Esophagus squamous epithelium (tissue), 4 donors: ENCODE measurements around the gene KHNYN.

Source experiments
- POLR2A ChIP-seq, 4 donors: fragments of 450-650 bp; IDR thresholded peaks; one replicate each; pipeline ENCODE4 v1.6.1; 2017; ENCODE audit warnings: antibody characterized with exemption in 4 of 4, mild to moderate bottlenecking in 4 of 4, moderate library complexity in 3 of 4
- TF ChIP-seq, protein P1 (sequence below), 6 experiments: fragments of 450-650 bp in 4 of 6; fragments of 200-600 bp in 2 of 6; sonication (generic) in 2 of 6; IDR thresholded peaks; one replicate each; pipeline ENCODE4 v1.5.1; 2016 to 2019; ENCODE audit warnings: antibody characterized with exemption in 6 of 6, mild to moderate bottlenecking in 4 of 6, moderate library complexity in 4 of 6

GRCh38 chr14:24392325-24393091, 37.2 kb upstream of the KHNYN start:
- TF ChIP-seq, protein P1, sequence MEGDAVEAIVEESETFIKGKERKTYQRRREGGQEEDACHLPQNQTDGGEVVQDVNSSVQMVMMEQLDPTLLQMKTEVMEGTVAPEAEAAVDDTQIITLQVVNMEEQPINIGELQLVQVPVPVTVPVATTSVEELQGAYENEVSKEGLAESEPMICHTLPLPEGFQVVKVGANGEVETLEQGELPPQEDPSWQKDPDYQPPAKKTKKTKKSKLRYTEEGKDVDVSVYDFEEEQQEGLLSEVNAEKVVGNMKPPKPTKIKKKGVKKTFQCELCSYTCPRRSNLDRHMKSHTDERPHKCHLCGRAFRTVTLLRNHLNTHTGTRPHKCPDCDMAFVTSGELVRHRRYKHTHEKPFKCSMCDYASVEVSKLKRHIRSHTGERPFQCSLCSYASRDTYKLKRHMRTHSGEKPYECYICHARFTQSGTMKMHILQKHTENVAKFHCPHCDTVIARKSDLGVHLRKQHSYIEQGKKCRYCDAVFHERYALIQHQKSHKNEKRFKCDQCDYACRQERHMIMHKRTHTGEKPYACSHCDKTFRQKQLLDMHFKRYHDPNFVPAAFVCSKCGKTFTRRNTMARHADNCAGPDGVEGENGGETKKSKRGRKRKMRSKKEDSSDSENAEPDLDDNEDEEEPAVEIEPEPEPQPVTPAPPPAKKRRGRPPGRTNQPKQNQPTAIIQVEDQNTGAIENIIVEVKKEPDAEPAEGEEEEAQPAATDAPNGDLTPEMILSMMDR (IDR thresholded peaks at IDR 0.05) = peak in 3 of 6 experiments; percentile 12 to 45 (median 44)
- no peak for TF ChIP-seq POLR2A (IDR thresholded peaks at IDR 0.05)
